GM18861 (cell line): Measurements from ENCODE around the gene TRDMT1.

Experiments used
- ATAC-seq: cut with Tn5 transposase; IDR thresholded peaks from one replicate; pipeline ENCODE4 v1.9.1; 2021; ENCODE audit not compliant: unreplicated experiment

The TRDMT1 gene, protein sequence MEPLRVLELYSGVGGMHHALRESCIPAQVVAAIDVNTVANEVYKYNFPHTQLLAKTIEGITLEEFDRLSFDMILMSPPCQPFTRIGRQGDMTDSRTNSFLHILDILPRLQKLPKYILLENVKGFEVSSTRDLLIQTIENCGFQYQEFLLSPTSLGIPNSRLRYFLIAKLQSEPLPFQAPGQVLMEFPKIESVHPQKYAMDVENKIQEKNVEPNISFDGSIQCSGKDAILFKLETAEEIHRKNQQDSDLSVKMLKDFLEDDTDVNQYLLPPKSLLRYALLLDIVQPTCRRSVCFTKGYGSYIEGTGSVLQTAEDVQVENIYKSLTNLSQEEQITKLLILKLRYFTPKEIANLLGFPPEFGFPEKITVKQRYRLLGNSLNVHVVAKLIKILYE

DNA sequence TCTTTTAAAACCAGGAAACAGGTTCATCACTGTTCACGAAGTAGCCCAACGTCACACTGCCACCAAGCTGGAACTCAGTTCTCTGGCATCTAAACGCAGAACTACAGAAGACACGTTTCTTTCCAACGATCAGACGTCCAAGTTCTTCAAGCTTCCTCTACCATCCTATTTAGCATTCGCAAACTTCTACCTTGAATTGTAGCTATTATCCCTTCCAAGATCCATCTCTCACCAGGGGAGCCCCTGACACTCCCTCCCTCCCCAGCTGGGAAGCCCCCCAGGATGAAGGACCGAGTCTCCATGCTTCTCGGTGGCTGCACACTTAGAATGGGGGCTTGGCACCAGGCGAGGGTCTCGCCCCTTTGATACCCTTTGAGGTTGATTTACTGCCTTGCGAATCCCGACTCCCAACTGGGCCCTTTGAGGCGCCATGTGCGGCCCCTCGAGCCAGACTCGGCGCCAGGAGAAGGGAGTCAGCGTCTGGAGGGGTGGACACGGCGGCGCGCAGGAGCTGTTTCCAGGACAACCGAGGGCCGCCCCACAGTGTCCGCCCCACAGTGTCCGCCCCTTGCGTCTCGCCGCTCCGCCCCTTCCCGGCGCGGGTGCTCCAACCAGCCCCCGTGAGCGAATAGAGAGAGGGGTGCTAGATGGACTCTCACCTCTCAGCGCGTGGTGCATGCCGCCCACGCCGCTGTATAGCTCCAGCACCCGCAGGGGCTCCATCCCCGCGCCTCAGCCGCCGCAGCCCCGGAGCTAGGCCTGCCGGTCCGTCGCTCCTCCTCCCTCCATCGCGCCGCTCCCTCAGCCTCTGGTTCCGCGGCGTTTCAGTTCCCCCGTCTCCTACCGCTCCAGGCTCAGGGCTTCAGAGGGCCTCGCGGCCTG, at the start of gene TRDMT1:
TRDMT1 (minus strand) TSS at position 761 of the 882 bp plus-strand sequence; CDS start at position 723, 38 bp downstream.
- ATAC-seq: peak; percentile 66

DNA sequence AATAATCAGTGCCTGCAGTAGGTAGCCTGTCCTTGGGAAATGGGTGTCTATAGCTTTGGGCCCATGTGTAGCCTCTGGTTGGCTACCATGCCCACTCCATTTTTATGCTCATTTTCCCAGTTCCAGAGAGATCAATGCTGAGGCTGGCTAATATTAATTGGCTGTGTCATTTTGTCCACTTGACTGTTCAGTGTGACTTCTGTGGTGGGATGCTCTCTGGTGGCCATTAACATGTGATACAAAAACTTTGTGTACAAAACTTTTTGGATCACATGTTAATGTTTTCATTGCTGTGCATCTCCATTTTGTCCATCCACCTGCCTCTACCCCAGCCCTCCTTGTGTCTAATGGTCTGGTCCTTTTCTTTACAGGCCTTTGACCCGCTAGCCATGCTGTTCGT, 49.3 kb upstream of the TRDMT1 start:
- no peak for ATAC-seq

DNA sequence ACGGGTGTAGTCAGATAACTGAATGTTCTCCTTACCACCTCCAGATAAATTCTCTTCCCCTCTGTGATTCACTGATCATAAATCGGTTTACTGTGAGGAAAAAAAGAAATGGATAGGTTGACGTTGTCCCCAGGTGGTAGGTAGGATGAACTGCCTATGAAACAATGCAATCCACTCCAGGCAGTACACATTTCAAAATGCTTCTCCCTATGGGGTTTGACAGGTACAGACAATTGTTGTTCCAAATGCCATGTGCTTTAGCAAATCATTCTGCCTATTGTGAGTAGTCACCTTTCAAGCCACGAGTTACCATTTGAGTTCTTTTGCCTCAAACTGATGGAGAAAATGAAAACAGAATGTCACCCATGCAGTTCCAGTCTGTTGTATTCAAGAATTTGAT, 48.3 kb upstream of the TRDMT1 start:
- no peak for ATAC-seq

GRCh38 chr10:17248964-17249363, 47.5 kb upstream of the TRDMT1 start:
- no peak for ATAC-seq

- ATAC-seq: no peak
Observed at GRCh38 chr10:17247210-17247609, 45.7 kb upstream of the TRDMT1 start.

- ATAC-seq: no peak
Observed at GRCh38 chr10:17244700-17245365, 43.4 kb upstream of the TRDMT1 start.

DNA sequence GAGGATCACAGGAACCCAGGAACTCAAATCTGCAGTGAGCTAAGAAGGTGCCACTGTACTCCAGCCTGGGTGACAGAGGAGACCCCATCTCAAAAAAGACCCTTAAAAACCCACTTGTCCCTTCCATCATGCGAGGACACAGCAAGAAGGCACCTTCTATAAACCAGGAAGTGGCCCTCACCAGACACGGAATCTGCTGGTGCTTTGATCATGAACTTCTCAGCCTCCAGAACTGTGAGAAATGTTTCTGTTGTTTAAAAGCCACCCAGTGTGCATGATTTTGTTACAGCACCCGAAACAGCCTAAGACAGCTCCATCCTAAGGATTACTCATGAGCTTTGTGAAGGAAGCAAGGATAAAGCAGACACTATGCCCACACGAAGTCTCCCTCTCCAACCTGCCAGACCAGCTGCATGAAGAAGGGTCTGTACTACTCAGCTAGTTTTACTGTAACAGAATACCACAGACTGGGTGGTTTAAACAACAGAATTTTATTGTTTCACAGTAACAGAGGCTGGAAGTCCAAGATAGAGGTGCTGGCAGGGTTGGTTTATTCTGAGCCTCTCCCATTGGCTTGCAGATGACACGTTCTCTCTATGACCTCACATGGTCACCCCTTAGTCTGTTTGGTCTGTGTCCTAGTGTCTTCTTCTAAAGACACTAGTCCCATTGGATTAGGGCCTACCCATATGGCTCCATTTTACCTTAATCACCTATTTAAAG, 40.3 kb upstream of the TRDMT1 start:
- ATAC-seq: no peak

DNA sequence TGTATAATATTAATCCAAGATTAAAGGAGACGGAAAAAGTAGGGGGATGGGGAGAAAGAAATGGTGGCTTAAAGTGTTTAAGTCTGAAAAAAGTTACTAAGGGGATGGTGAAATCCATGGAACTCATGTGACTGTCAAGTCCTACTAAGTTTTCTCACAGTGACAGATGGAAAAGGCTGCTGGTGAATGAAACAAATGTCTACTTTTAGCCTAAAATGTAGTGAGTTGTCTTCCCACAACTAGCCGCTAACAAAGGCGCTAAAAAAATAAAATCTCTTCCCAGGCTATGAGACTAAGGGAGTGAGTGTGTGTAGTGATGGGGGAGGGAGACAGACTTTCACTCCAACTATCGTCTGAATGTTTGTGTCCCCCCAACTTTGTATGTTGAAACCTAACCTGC, 39.1 kb upstream of the TRDMT1 start:
- ATAC-seq: no peak

GRCh38 chr10:17240096-17240495, 38.6 kb upstream of the TRDMT1 start:
- ATAC-seq: no peak

DNA sequence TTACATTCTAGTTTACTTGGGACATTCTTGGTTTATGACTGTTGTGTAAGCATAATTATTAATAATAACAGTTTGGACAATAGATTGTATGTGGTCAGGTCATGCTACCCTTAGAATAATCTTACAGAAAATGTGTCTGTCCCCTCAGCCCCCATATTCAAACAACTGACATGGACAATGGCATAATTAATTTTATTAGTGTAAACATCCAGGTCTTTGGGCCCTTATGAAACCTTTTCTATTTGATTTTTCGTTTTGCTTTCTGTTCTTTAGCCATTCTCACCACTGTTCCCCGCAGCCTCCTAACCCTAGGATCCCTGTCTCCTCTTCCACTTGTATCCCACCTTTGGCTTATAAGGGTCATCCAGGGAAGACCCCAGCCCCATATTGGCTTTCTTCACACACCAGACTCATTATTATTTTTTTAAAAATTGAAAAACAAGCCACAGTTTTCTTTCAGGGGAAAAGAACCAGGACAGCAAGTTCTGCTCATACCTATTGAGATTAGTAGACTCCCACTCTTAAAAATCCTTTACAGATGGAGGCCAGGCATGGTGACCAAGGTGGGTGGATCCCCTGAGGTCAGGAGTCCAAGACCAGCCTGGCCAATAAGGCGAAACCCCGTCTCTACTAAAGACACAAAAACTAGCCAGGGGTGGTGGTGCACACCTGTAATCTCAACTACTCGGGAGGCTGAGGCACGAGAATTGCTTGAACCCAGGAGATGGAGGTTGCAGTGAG, 38.0 kb upstream of the TRDMT1 start:
- no peak for ATAC-seq

- ATAC-seq: no peak
Observed at GRCh38 chr10:17238445-17239291, 37.2 kb upstream of the TRDMT1 start.

GRCh38 chr10:17237915-17238444, 36.5 kb upstream of the TRDMT1 start:
- no peak for ATAC-seq

DNA sequence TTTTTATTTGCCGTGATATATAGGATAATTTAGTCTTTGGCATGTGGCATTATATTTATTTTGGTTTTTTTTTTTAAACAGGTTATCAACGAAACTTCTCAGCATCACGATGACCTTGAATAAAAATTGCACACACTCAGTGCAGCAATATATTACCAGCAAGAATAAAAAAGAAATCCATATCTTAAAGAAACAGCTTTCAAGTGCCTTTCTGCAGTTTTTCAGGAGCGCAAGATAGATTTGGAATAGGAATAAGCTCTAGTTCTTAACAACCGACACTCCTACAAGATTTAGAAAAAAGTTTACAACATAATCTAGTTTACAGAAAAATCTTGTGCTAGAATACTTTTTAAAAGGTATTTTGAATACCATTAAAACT, 35.7 kb upstream of the TRDMT1 start:
- no peak for ATAC-seq

GRCh38 chr10:17236468-17237148, 35.1 kb upstream of the TRDMT1 start:
- no peak for ATAC-seq

- no peak for ATAC-seq
Observed at GRCh38 chr10:17235136-17235535, 33.7 kb upstream of the TRDMT1 start.

DNA sequence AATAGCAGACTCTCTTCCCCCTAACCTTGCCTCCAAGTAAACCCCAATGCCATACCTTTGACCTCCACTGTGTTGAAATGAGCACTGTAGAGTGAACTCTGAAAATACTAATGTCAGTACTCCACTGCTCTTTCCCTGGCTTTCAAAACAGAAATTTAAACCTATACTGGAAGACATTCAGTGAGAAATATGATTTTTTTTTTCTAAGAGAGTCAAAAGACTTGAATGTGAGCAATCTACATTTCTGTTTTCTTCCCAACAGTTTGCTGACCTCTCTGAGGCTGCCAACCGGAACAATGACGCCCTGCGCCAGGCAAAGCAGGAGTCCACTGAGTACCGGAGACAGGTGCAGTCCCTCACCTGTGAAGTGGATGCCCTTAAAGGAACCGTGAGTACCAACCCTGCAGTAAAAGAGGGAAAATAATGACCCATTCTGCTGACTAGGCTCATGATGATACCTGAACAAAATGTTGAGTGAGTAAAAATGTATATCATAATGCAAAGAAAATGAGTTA, 33.0 kb upstream of the TRDMT1 start:
- ATAC-seq: no peak

DNA sequence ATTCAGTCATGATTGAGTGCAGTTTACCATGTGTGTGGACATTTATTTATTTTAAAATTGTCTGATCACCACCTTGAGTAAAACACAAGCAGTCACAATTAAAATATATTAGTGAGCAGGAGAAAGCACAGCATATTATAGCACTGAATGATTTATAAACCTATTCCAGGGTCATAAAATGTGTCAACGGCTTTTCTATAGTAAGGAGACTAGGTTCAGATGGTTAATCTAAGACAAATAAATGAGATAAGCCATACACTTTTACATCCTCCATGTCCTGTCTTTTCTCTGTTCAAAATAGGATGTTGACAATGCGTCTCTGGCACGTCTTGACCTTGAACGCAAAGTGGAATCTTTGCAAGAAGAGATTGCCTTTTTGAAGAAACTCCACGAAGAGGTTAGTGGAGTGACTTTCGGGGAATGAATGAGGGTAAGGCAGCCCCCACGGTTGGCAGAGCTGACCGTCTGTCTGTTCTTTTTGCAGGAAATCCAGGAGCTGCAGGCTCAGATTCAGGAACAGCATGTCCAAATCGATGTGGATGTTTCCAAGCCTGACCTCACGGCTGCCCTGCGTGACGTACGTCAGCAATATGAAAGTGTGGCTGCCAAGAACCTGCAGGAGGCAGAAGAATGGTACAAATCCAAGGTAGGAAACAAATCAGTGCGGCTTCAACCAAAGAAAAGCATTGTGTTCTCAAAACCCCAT, 32.0 kb upstream of the TRDMT1 start:
- ATAC-seq: no peak
